HG02642 (cell line): Measurements from ENCODE around the gene TFPT.
"Not testable (repeated sequence)": the region's sequence is repeated elsewhere in the genome, so short reads cannot be mapped to it uniquely, and the experiment has no call there.

Source experiments
- ATAC-seq: cut with Tn5 transposase; IDR thresholded peaks from one replicate; pipeline ENCODE4 v1.9.1; 2021; ENCODE audit warnings: mild to moderate bottlenecking; ENCODE audit not compliant: unreplicated experiment, poor library complexity

The TFPT gene

DNA sequence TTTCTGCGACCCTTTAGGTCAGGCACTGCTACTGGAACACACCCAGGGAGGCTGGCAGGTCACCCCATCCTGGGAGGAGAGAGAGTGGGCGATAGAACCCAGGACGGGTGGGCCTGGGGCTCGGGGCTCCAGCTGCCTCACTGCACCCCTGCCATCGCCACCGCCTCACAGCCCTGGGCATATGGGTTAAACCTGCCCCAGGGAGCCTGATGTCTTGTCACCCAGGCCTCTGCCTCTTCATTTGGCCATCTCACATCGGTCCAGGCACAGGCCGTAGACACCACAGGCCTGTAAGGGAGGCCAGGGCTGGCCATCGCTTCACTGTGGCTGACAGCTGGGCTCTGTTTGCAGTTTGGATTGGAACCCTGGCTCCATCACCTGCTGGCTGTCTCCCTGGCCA, 10.3 kb upstream of the TFPT start:
- ATAC-seq: no peak

DNA sequence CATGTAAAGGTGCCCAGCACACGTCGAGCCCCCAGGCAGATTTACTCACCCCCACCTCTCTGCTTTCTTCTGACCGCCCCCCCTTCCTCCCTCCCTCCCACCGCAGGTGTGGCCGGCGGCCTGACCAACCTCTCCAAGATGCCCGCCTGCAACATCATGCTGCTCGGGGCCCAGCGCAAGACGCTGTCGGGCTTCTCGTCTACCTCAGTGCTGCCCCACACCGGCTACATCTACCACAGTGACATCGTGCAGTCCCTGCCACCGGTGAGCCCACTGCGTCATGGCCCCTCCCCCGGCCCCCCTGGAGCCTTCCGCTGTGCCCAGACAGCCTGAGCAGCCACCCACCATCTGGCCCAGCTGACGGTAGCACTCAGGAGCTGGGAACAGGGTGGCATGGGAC, 8.9 kb upstream of the TFPT start:
- ATAC-seq: no peak

DNA sequence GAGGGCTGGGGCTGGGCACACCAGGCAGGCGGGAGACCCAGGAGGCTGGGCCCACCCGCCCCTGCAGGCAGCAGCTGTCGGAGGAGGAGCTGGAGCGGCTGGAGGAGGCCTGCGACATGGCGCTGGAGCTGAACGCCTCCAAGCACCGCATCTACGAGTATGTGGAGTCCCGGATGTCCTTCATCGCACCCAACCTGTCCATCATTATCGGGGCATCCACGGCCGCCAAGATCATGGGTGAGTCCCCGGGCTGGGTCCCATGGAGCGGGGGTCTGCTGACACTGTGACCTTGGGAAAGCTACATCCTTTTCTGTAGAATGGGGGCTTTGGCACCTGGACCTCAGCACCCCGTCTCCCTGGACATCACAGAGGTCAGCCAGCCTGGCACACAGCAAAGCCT, 8.2 kb upstream of the TFPT start:
- ATAC-seq: no peak

DNA sequence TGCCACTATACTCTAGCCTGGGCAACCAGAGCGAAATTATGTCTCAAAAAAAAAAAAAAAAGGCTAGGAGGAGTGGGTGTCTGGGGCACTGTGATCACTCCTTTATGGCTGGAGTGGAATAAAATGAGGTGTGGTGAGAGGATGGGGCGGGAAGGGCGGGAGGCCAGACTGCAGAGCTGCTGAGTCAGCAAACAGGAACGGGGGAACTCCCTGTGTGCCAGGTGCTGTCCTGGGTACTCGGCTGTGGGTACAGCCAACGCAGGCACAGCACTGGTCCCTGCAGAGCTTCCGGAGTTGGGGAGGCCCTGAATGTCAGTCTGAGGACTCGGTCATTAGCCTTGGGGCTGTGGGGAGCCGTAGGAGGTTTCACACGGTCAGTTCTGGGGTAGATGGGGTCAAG, 5.8 kb upstream of the TFPT start:
- ATAC-seq: no peak

DNA sequence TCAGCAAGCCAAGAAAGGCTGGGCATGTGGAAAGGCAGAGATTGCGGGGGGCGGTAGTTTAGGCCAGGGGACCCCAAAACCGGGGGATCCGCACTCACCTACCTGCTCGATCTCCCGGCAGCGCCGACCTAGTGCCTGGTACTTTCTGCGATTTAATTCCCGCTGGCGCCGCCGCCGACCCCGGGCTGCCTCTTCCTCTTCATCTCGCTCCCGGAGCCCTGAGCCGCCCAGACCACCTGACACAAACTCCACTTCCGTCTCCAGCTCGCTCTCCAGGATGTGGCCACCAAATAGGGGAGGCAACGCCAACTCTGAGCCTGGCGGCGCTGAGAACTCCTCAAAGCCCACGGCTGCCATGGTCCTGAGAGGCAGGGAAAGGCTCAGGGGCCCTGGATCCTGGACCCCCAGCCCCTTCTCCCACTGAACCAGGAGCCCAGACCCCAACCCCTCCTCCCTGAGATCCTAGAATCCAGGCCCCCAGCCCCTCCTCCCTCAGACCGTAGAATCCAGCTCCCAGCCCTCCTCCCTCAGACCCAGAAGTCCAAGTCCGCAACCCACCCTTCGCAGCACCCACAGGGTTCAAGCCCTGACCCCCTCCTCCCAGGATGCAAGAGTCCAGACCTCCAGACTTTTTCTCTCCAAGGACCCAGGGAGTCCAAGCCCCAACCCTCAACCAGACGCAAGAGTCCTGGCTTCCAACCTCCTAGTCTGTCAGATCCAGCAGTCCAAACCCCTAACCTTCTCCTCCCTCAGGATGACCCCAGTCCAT, 933 bp downstream of the TFPT start:
- ATAC-seq: no peak

DNA sequence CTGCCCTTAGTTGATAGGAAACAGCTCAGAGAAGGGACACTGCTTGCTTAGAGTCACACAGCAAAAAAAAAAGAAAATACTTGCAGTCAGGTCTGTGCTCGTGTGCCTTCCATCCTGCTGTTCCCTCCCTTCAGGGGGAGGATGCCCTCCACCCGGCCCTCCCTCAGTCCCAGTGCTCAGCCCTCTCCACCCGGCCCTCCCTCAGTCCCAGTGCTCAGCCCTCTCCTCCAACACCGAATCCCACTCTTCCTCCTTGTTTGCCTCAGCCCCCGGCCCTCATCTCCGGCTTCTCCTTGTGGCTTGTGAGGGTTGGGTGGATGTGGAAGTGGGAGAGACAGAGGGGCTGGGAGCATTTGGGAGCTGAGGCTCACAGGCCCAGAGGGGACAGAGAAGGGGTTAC, 5.8 kb downstream of the TFPT start:
- no peak for ATAC-seq

DNA sequence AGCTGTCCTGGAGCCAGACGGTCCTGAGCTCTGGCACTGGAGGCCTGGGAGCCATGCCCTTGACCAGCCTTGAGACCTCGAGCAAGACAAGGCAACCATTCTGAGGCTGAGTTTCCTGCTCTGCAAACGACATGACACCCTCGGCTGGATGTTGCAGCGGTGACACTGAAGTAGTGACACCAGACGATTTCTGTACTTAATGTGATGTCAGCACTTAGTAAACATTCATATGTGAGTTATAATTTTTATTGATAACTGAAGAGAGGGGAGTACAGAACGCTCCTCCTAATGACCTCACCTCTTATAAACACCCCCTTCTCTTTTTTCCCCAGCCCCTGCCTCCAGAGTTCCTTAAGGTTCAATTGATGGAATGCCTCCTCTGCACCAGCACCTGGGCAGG, 7.0 kb downstream of the TFPT start:
- no peak for ATAC-seq

DNA sequence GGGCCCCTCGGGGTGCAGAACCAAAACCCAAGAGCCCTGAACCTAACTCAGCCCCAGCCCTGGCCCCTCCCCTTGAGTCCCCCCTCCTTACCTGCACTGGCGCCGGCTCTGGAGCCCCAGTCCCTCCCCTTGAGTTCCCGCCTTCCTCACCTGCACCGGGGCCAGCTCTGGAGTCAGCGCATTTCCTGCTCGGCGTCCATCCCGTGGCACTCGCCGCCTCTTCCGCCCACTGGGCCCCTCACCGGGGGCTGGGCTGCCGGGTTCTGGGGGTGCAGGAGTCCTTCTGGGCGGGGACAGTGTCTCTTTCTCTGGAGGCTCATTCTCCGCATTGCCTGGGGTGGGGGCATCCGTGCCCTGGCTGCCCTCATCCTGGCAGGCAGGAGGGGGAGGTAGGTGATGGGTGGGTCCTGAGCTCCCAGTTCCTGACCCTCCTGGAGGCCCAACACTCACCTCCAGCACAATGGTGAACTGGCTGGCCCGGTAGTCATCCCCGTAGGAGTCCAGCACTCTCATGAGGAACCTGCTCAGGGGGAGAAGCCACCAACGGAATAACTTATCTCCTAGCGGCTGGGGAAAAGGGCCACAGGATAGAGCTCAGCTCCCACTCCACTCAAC, 7.5 kb downstream of the TFPT start:
- no peak for ATAC-seq

DNA sequence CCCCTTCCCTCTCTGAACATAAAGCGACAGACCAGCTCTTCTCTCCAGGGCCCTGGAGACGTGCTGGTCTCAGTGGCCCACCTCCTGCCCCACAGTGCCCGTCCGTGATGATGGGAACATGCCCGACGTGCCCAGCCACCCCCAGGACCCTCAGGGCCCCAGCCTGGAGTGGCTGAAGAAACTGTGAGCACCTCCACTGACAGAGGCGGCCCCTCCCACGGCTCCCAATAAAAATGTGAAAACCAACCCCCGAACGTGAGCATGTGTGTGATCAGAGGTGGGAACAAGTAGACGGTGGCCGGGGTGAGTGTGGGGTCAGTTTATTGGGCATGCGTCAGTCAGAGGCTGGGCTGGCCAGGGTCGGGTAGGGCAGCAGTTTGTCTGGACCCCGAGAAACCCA, 8.7 kb downstream of the TFPT start:
- ATAC-seq: no peak

DNA sequence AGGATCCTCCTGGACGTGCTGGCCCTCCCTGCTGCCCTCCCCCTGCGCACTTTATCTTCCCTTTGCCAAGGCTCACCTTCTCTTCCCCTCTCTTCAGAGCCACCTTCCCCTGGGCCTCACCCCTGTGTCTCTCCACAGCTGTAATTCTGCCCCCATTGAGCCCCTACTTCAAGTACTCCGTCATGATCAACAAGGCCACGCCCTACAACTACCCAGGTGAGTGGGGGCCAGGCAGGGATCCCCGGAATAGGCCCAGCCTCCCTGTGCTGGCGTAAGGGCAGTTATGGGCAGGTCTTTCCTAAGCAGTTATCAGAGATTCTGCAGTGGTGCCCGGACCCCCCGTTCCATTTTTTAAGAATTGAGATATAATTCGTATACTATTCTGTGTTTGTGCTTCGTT, 9.7 kb downstream of the TFPT start:
- ATAC-seq: no peak

DNA sequence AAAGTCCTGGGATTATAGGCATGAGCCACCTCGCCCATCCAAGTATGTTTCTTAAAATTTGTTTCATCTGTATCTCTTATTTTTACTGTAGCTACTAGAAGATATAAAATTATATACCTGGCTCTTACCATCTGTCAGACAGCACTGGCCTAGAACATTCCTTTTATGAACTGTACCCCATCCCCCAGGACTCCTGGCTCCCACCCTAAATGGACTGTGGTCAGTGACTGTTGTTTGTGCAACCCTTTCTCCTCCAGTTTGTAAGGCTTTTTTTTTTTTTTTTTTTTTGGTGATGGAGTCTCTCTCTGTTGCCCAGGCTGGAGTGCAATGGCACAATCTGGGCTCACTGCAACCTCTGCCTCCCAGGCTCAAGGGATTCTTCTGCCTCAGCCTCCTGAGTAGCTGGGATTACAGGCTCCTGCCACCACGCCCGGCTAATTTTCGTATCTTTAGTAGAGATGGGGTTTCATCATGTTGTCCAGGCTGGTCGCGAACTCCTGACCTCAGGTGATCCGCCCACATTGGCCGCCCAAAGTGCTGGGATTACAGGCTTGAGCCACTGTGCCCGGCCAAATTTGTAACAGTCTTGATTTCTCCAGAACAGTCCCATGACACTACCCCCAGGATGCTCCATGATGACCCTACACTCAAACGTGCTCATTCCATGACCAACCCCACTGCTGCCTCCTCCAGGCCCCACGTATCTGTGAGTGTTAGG, 10.3 kb downstream of the TFPT start:
- ATAC-seq: no peak

DNA sequence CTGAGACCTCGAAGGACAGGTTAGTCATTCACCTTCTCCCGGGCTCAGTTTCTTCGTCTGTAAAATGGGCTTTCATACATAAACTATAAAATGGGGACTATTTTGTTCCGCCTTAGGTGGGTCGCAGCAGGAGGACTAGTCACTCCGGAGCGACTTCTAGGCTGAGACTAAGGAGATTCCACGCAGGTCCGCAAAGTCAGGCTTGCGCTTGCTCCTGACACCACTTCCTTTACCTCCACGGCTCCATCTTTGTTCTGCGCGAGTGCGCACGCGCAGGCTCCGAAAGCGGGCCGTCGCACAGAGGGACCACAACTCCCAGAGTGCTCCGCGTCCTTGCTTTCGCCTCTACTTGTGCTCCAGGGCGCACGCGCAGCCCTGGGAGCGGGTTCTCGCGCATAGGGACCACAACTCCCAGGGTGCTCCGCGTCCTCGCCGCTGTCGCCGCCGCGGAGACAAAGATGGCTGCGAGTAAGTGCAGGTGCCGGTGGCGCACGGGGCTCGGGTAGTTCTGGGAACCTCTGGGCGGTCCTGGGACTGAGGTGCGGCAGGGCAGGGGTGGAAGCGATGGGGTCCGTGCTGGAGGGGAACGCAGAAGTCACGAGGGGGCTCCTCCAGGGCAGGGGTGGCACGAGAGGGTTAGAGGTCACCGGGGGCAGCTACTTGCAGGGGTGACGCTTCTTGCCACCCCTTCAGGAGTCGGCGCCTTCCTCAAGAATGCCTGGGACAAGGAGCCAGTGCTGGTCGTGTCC, 12.9 kb downstream of the TFPT start, which contains the start of gene NDUFA3:
TSS of gene NDUFA3 (plus strand) at position 435 of the 749 bp plus-strand sequence. CDS start at position 459, 24 bp downstream.
- ATAC-seq: peak; percentile 95

DNA sequence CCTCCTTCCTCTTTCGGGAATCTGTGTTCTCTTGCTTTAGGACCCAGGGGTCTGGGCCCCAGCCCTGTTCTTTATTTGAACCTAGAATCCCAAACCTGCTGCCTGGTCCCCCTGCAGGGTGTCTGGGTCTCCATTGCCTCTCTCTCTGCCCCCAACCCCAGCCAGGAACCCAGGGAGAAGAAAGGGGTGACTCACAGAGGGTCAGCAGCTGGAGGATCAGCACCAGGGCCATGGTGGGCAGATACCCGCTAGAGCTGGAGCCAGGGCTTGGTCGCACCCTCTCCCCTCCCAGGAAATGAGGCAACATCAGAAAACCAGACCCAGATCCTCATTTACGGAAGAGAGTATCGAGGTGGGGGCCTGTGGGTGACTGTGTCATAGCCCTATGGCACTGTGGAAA, 14.9 kb downstream of the TFPT start, which contains the start of gene OSCAR:
TSS of gene OSCAR (minus strand) at position 243 of the 400 bp plus-strand sequence. CDS start at position 232, 11 bp downstream.
- no peak for ATAC-seq

DNA sequence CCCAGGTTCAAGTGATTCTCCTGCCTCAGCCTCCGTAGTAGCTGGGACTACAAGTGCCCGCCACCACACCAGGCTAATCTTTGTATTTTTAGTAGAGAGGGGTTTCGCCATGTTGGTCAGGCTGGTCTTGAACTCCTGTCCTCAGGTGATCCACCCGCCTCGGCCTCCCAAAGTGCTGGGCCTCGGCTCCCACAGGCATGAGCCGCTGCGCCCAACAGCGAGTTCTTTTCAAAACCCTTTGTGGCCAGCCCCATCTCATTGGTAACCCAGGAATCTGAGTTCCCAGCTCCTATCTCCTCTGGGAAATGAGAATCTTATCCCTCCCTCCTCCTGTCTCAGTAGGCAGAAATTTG, 15.6 kb downstream of the TFPT start:
- not testable (repeated sequence) for ATAC-seq

DNA sequence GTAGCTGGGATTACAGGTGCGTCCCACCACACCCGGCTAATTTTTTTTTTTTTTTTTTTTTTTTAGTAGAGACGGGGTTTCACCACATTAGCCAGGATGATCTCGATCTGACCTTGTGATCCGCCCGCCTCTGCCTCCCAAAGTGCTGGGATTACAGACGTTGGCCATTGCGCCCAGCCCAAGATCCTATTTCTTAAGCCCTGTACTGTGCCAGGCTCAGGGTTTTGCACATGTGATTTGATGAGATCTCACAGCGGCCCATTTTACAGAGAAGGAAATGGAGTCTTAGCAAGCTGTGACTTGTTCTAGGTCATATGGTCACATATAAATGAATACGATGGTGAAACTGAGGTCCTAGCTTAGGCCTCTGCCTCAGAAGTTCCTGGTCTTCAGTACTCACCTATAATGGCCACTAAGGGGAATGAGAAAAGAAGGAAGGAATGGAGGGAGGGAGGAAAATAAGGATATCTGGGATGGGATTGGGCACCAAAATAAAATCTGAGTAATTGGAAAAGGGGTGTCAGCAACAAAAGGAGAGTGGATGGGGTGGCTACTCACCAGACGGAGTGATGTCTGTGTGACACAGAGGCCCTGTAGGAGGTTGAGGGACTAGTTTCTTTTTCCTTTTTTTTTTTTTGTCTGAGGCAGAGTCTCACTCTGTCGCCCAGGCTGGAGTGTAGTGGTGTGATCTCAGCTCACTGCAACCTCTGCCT, 16.1 kb downstream of the TFPT start:
- no peak for ATAC-seq

DNA sequence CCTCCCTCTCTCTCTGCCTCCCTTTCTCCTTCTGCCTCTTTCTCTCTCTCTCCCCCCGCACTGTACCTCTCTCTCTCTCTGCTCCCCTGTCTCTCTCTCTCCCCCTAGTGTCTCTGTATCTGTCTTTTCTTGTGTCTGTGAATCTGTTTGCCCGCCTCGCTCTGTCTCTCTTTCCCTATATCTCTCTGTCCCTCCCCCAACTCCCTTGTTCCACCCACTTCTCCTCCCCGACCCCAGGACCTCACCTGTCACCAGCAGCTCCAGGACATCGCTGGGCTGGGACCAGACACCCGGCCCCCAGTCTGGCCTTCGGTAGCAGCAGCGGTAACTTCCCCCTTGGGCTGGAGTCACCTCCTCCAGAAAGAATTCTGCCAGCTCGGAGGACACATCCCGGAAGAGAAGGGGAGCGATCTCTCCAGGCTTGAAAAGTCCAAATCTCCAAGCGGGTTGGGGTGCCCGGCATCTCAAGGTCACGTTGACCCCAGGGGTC, 18.8 kb downstream of the TFPT start:
- ATAC-seq: no peak

DNA sequence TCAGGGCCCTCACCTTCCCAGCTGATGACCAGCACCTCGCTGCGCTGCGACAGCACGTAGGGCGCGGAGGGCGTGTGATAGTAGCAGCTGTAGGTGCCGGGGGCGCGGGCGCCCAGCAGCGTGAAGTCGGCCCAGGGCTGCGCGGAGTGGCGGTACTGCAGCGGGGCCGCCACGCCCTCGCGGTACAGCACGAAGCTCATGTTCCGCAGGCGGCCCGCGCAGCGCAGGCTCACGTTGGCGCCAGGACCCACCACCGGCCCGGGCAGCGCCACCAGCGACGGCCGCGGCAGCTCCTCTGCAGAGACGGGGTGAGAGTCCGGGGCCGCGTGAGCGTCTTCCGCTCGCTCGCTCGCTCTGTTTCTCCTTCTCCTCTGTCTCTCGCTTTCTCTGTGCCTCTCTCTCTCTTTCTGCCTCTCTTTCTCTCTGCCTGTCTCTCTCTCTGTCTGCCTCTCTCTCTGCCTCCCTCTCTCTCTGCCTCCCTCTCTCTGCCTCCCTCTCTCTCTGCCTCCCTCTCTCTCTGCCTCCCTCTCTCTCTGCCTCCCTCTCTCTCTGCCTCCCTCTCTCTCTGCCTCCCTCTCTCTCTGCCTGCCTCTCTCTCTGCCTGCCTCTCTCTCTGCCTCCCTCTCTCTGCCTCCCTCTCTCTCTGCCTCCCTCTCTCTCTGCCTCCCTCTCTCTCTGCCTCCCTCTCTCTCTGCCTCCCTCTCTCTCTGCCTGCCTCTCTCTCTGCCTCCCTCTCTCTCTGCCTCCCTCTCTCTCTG, 19.4 kb downstream of the TFPT start:
- ATAC-seq: not testable (repeated sequence)

DNA sequence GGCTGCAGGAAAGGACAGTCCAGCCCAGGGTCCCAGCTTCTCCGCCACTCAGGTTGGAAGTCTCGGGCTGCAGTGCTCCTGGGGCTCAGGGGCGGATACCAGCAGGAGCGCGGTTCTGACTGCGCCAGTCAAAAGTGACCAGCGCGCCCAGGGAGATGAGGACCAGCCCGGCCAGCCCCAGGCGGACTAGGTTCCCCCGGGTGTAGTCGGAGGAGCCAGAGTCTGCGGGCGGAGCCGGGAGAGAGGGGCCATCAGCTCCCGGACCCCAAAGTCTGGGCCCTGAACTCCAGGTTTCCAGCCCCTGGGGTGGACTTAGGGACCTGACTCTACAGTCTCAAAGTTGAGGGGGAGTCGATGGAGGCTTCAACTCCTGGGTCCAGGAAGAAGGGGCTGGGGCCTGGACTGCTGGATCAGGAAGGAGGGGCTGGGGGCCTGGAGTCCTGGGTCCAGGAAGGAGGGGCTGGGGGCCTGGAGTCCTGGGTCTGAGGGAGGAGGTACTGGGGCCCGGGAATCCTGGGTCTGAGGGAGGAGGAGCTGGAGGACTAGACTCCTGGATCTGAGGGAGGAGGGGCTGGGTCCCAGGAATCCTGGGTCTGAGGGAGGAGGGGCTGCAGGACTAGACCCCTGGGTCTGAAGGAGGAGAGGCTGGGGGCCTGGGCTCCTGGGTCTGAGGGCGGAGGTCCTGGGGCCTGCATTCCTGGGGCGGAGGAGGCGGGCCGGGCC, 20.2 kb downstream of the TFPT start:
- no peak for ATAC-seq
